Activated T-cell treated with anti-CD3 and anti-CD28 coated beads for 48 hours (primary cell): ENCODE results near the gene TREX2.
"Not testable (repeated sequence)": the region's sequence is repeated elsewhere in the genome, so short reads cannot be mapped to it uniquely, and the experiment has no call there.

ENCODE experiments used
- DNase-seq: peaks from one replicate; pipeline ENCODE4 v3.0.0-alpha.2; 2020; ENCODE audit warnings: low read depth

The TREX2 gene

GRCh38 chrX:153408221-153408721, 37.6 kb downstream of the TREX2 start:
- no peak for DNase-seq

GRCh38 chrX:153407736-153408135, 38.1 kb downstream of the TREX2 start:
- no peak for DNase-seq

- no peak for DNase-seq
These were observed 39.0 kb downstream of the TREX2 start for GRCh38 chrX:153406903-153407302.

- no peak for DNase-seq
These were observed 39.8 kb downstream of the TREX2 start for GRCh38 chrX:153406011-153406410.

GRCh38 chrX:153405426-153405825, 40.4 kb downstream of the TREX2 start:
- DNase-seq: no peak

- not testable (repeated sequence) for DNase-seq
These were observed 41.5 kb downstream of the TREX2 start for GRCh38 chrX:153404333-153404732.

- DNase-seq: no peak
These were observed 44.6 kb downstream of the TREX2 start, which contains the start of gene PNMA6E for GRCh38 chrX:153401133-153401764. TSS of gene PNMA6E (minus strand) at chrX:153401350. CDS start at chrX:153398849, 2,501 bp downstream.

- DNase-seq: peak; percentile 56
These were observed 45.4 kb downstream of the TREX2 start for GRCh38 chrX:153400146-153401132.

GRCh38 chrX:153398275-153398960, 47.4 kb downstream of the TREX2 start:
- no peak for DNase-seq

- no peak for DNase-seq
These were observed 48.4 kb downstream of the TREX2 start for GRCh38 chrX:153397256-153397960.

- no peak for DNase-seq
These were observed 49.3 kb downstream of the TREX2 start for GRCh38 chrX:153396320-153397195.

GRCh38 chrX:153395613-153396319, 50.1 kb downstream of the TREX2 start:
- DNase-seq: no peak

GRCh38 chrX:153394612-153395011, 51.2 kb downstream of the TREX2 start:
- no peak for DNase-seq
